Chondrocyte (in vitro differentiated cells): ENCODE data around the gene SHMT2. TPM values are rescaled to one million over a fixed set of nuclear protein-coding genes. Genes with fewer than 3 reads are reported as not detected.
A peak's percentile ranks its signal among the peaks of the same experiment; 100 is the strongest.

Experiments
- DNase-seq: peaks from one replicate; pipeline ENCODE4 v3.0.0; 2021; ENCODE audit warnings: mixed read lengths, low spot score
- H3K27ac Mint-ChIP-seq: one replicate; pipeline ENCODE4 v1.8.0; 2021; ENCODE audit warnings: mild to moderate bottlenecking, moderate library complexity, mixed read lengths; ENCODE audit not compliant: unreplicated experiment
- H3K27me3 Mint-ChIP-seq: 2 replicates; pipeline ENCODE4 v1.8.0; 2021; ENCODE audit warnings: low read depth, mixed read lengths
- H3K36me3 Mint-ChIP-seq: 2 replicates; pipeline ENCODE4 v1.8.0; 2021; ENCODE audit warnings: low read depth, mixed read lengths
- H3K4me1 Mint-ChIP-seq: 2 replicates; pipeline ENCODE4 v1.8.0; 2021; ENCODE audit warnings: low read depth, mild to moderate bottlenecking, mixed read lengths
- H3K4me3 Mint-ChIP-seq: one replicate; pipeline ENCODE4 v1.8.0; 2021; ENCODE audit warnings: mild to moderate bottlenecking, moderate library complexity, mixed read lengths; ENCODE audit not compliant: unreplicated experiment
- H3K9me3 Mint-ChIP-seq: 2 replicates; pipeline ENCODE4 v1.8.0; 2021; ENCODE audit warnings: low read depth, mixed read lengths
- CTCF ChIP-seq: fragments of 200-600 bp; sonication (generic); IDR thresholded peaks from 2 replicates; pipeline ENCODE4 v1.5.0; 2021; ENCODE audit warnings: antibody characterized with exemption, mild to moderate bottlenecking, moderate library complexity
- total RNA-seq: library from RNA; stranded (reverse); gene quantifications from 3 replicates; pipeline ENCODE4 v1.2.1, GENCODE V29; 2021

The SHMT2 gene
- total RNA-seq, 1 donor from 2014 or later: 291 TPM

- H3K27me3 Mint-ChIP-seq: no peaks in the 10 kb centered on the region
- TF ChIP-seq CTCF: no peak
- H3K4me3 Mint-ChIP-seq: no peak overlapping the region
- H3K9me3 Mint-ChIP-seq: no peaks in the 10 kb centered on the region
- peaks cover 41% of the 10 kb centered on the region for H3K4me1 Mint-ChIP-seq
- peak overlapping the region; percentile 64 for H3K27ac Mint-ChIP-seq
- DNase-seq: no peak
- no peaks in the 10 kb centered on the region for H3K36me3 Mint-ChIP-seq
These were observed 6.0 kb upstream of the SHMT2 start for GRCh38 chr12:57223191-57224165.

- Mint-ChIP-seq H3K9me3 (no peaks in the 10 kb centered on the region), H3K36me3 (no peaks in the 10 kb centered on the region), H3K4me3 (no peak overlapping the region), H3K27me3 (no peaks in the 10 kb centered on the region), H3K27ac (no peak overlapping the region), H3K4me1 (peaks cover 41% of the 10 kb centered on the region)
- TF ChIP-seq CTCF: no peak
- no peak for DNase-seq
These were observed 5.1 kb upstream of the SHMT2 start for GRCh38 chr12:57224278-57224972.

- Mint-ChIP-seq H3K27ac (no peak overlapping the region), H3K36me3 (no peaks in the 10 kb centered on the region), H3K4me3 (no peak overlapping the region), H3K4me1 (peaks cover 36% of the 10 kb centered on the region), H3K27me3 (no peaks in the 10 kb centered on the region), H3K9me3 (no peaks in the 10 kb centered on the region)
- DNase-seq: no peak
- peak; percentile 76 for TF ChIP-seq CTCF
These were observed 4.4 kb upstream of the SHMT2 start for GRCh38 chr12:57224973-57225679.

DNA sequence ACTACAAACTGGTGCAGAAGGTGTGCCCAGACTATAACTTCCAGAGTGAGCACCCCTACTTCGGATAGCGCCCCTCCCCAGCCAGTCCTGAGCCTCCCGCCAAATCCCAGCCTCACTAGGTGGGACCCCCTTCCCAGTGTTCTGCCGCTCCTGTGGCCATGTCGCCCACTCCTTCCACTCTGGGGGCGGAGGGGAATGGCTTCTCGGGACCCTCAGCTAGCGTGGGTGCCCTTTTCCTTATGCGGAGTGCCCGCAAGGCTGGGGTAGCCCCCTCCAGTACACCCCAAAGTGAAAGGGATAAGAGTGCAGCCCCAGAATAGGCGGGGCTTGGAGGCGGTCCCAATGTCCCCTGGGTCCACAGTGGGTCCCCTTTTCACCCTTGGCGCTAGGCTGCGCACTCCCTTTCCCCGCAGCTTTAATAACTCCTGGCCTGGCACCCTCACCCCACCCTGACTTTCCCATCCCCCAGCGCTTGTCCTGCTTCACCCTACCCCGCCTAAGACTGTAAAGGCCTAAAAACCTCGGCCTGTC lies 3.8 kb upstream of the SHMT2 start:
- peaks cover 38% of the 10 kb centered on the region for H3K4me1 Mint-ChIP-seq
- H3K27me3 Mint-ChIP-seq: no peaks in the 10 kb centered on the region
- H3K36me3 Mint-ChIP-seq: peaks cover 5% of the 10 kb centered on the region
- no peak overlapping the region for H3K4me3 Mint-ChIP-seq
- H3K9me3 Mint-ChIP-seq: no peaks in the 10 kb centered on the region
- TF ChIP-seq CTCF: no peak
- DNase-seq: no peak
- no peak overlapping the region for H3K27ac Mint-ChIP-seq
